Activated T-cell treated with anti-CD3 and anti-CD28 coated beads for 24 hours (primary cell): ENCODE measurements around the gene PUDP.
"Not testable (repeated sequence)": the region's sequence is repeated elsewhere in the genome, so short reads cannot be mapped to it uniquely, and the experiment has no call there.

Experiments
- DNase-seq: peaks from one replicate; pipeline ENCODE4 v3.0.0-alpha.2; 2020; ENCODE audit warnings: low read depth

PUDP gene

GRCh38 chrX:7072856-7073255 is 75.1 kb downstream of the PUDP start:
- no peak for DNase-seq

- DNase-seq = no peak
Measured at GRCh38 chrX:7071390-7071789, 76.6 kb downstream of the PUDP start.

GRCh38 chrX:7069556-7069955 is 78.4 kb downstream of the PUDP start:
- DNase-seq = no peak

GRCh38 chrX:7068939-7069367 is 79.0 kb downstream of the PUDP start:
- no peak for DNase-seq

DNA sequence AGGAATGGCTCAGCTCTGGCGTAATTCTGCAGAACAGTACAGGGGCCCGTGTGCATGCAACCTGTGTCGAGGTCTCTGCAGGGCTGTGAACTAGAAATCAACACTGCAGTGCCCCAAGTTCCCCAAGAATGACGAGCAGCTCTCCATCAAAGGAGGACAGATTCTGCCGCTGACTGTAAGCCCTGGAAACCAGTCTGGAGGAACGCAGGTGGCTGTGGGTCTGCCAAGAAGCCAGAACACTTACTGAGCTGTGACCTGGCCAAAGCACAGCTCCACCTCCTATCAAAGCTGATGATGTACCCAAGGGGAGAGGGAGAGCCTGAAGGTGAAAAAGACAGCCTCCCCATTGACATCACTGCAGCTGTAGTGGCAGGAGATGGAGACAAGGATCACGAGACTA is 80.7 kb downstream of the PUDP start:
- no peak for DNase-seq

GRCh38 chrX:7065473-7065872 is 82.5 kb downstream of the PUDP start:
- DNase-seq = no peak

DNA sequence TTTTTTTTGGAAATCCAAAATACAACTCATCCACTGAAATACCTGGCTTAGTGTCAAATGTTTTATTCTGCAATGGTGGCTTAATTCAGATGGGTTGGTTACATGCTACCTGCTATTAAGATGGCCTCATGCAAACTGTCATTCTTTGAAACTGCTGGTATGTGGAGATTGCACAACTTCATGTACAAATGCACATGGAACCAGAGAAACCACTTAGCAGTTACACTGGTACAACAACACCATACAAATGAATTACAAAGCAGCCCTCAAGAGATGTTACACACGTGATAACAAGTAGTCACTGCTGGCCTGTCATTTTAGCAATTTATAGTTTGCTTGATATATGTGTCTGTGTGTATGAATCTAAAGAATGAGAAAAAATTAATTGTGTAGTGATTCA is 85.0 kb downstream of the PUDP start:
- DNase-seq = no peak

DNA sequence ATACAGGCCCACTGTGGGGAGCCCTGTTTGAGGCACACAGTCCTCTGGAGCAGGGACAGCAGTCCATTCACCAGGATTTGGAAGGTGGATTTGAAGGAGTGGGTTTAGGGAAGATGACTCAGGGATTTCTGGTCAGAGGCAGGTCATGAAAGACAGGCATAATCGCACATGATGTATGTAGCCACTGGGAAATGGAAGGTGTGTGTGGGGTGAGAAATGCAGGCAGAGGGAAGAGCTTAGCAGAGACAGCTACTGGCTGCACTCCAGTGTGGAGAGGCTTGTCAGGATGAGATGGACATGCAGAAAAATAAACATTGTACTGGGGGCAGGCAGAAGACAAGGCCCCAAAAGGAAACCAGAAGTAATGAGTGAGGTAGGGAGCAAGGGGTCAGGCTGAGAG is 85.7 kb downstream of the PUDP start:
- no peak for DNase-seq

- DNase-seq = no peak
Measured at GRCh38 chrX:7061429-7061828, 86.5 kb downstream of the PUDP start.

DNA sequence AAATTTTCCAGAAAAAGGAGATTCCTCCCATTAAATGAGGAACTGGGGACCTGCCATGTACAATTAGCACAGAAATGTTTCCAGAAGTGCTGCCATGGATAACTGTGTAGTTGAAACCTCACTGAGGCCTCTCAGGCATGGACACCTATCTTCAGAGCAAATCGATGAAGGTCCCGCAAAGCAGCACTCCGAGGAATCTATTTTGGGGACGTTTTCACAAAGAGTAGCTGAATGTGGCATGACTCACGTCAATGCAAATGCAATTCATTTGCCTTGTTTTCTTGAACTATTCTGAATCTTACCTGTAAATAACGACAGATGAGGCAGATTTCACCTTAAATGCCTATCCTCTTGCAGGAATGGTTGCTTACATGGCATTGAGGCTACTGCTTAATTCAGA is 87.5 kb downstream of the PUDP start:
- no peak for DNase-seq

GRCh38 chrX:7059859-7060258 is 88.1 kb downstream of the PUDP start:
- no peak for DNase-seq

DNA sequence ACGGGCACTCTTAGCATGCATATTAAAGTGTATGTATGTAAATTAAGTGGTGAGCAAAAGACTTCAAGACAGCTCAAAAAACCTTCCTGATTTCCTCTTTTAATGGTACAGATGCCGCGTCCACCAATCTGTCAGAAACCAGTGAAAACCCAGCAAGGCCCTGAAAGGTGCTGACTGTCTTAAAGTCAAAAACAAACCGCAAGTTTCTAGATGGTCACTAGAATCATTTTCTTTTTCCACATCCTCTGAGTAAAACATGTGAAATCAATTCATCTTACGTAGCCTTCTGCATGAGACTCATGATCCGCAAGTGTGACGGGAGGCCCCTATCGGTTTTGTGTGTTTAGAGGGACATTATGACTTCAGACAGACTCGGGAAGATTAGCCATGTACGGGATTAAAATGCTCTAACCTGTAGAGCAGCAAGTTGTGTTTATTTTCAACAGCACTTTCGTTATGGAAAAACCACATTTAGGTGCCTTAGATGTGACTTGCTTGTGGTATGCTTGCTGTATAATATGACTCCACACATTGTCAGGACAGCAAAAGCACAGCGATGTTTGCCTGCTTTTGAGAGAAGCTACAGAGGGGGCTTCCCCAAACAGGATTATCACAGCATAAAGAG is 88.6 kb downstream of the PUDP start:
- no peak for DNase-seq

GRCh38 chrX:7055386-7056137 is 92.4 kb downstream of the PUDP start:
- DNase-seq = no peak

DNA sequence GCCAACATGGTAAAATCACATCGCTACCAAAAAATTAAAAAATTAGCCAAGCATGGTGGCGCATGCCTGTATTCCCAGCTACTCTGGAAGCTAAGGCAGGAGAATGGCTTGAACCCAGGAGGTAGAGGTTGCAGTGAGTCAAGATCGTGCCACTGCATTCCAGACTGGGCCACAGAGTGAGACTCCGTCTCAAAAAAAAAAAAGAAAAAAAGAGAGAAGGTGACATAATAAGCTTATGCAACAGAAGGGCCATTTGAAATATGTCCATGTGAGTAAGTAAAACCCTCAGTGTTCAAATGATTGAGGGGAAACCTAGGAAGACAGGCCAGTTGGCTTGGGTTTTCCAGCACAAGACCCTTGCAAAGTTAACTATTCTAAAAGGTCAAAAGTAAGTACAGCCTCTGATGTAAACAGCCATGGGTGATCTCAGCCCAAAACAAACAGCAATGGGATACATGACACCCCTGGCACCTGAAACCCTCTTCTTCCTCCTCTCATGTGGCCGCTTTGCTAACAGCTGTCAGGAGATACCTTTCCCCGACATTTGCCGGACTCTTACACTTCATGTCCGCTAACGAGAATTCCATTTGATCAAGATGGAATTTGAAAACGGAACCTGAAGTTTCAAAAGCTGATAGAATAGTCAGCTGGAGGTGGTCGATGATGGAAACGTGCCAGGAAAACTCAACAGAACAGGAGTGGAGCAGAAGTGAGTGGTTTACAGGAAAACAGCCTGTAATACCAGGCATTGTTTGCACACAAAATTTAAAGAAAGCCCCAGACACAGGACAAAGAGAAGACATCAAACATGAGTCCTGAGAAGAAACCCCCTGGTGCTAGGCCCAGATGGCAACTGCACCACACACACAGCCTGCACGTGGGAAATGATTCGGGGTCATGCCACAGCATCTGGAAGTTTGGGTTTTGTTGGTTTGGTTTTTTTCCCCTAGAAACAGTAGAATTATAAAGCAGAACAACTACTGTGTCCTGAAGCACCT is 93.4 kb downstream of the PUDP start:
- DNase-seq = no peak

DNA sequence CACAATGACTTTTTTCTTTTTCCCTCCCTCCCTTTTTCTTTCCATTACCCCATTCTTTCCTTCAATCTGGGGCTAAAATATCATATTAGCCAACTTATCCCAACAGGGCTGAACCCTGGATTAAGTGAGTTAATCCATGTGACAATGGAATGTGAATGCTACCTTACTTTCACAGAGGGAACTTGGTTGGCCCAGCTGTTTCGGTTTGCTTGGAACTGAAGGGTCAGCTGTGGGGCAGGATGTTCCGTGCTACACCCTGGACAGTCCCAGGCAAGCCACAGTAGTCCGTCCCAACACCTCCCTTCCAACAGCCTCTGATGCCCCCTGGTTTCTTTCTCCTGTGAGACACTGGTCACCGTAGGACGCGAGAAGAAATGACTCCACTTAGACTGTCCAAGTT is 95.4 kb downstream of the PUDP start:
- DNase-seq = no peak

- no peak for DNase-seq
Measured at GRCh38 chrX:7050271-7050670, 97.7 kb downstream of the PUDP start.

DNA sequence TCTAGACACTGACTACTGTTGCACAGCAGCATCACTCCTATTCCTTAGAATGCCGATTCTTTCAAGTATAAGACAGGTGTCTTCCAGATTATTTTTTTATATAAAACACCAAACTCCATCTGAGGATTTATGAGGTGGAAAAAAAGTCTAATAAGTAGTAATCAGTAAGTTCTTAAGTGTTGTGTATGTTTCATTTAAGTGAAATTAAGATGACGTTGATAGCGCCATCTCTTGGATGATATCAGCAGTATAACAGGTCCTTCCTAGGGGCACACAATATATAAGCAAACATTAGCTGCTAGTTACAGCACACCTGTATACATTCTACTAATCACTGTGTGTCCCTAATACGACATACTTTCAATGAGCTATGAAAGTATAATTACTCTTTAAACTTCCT is 100.0 kb downstream of the PUDP start:
- DNase-seq = no peak

GRCh38 chrX:7045238-7045955 is 102.6 kb downstream of the PUDP start:
- no peak for DNase-seq

DNA sequence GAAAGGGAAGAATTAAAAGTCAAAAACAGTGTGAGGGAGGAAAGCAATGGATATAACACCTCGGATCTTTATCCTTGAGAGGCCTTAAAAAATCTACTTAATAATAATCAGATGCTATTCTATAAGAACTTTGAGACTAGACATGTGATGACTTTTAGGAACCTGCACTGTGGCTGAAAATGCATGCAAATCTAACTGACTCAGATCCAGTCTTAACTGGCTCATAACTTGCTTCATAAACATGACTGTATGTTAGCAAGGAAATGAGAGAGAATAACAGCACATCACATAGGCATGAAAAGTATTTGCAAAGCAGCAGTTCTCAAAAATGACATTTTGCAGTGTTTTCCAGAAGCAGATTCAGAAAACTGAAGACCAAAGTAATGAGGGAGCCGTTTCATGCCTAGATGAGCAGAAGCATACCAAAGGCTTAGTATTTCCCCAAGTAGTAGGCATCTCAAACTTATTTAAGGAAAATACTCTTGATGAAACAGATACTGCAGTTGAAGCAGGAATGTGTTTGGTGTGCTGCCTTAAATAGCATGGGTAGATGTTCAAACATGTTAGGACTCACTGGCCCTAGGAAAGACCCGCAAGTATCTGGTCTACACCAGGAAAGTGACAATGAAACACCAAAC is 104.0 kb downstream of the PUDP start:
- not testable (repeated sequence) for DNase-seq

DNA sequence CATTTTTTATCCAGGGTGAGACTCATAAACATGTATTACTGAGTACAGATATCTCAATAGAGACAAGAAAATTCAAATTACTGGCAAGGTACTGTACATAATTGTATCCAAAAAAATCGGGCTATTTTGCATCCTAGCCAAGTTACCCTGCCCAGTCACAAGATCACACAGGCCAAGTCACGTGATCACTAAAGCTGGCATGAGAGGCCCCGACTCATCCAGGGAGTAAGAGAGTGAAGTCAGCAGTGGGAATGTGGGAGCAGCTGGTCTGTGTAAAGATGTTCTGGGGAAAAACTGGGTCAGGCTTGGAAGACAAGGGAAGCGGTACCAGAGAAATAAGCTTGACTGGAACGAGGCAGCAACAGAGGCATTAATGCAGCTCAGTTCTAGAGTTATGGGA is 119.7 kb downstream of the PUDP start:
- DNase-seq = no peak

- DNase-seq = no peak
Measured at GRCh38 chrX:7027071-7027470, 120.9 kb downstream of the PUDP start.

DNA sequence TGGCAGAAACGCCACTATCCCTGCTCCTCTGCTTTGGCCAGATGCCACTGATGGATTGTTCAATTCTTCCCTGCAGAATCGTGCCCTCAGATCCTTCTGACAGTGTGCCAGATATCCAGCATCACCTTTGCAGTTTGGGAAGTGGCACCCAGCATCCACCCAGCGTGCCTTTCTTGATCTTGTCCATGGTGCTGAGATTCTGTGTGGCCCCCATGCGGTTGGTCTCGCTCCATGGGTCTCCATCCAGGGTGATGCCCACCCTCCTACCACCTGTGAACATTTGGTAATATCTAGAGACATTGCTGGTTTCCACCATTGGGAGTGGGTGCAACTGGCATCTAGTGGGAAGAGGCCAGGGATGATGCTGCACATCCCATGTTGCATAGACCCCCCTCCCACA is 121.6 kb downstream of the PUDP start:
- not testable (repeated sequence) for DNase-seq
